Spleen (tissue), 7 donors: ENCODE data around the gene OBSL1.

Experiments used
- CTCF ChIP-seq, 11 experiments: fragments of 200-600 bp in 7 of 11; fragments of 450-650 bp in 4 of 11; sonication (generic) in 4 of 11; IDR thresholded peaks in 8 of 11; conservative IDR thresholded peaks in 3 of 11; 1 replicate in 7 of 11; 2 replicates in 4 of 11; pipeline versions ENCODE4 v1.4.0 to v1.8.0; 2016 to 2021; ENCODE audit warnings: antibody characterized with exemption in 11 of 11, inconsistent platforms in 4 of 11, mild to moderate bottlenecking in 1 of 11
- POLR2AphosphoS5 ChIP-seq, 3 donors: sonication (generic); formaldehyde crosslinking; IDR thresholded peaks; one replicate each; pipeline ENCODE4 v1.5.1; 2017; ENCODE audit warnings: antibody characterized with exemption in 3 of 3
- donor health status: DM: no; HTN: no; CAD: no; lungs with moderate emphysema.
- donor health status: DM: no; HTN: no; CAD: no.
- donor health status: DM: no; HTN: no; CAD: no.

- TF ChIP-seq POLR2AphosphoS5 (IDR thresholded peaks at IDR 0.05) (no peak), CTCF (IDR thresholded peaks at IDR 0.05 in 8 of 11, conservative IDR thresholded peaks at IDR 0.05 in 3 of 11) (no peak)
Observed at GRCh38 chr2:219548990-219549389, 22.3 kb downstream of the OBSL1 start.
